Measurements from ENCODE around the gene HEG1. TPM values are rescaled to one million over a fixed set of nuclear protein-coding genes. Genes with fewer than 3 reads are reported as not detected.

The HEG1 gene
- polyA plus RNA-seq, 1 experiment: 98.3 TPM

DNA sequence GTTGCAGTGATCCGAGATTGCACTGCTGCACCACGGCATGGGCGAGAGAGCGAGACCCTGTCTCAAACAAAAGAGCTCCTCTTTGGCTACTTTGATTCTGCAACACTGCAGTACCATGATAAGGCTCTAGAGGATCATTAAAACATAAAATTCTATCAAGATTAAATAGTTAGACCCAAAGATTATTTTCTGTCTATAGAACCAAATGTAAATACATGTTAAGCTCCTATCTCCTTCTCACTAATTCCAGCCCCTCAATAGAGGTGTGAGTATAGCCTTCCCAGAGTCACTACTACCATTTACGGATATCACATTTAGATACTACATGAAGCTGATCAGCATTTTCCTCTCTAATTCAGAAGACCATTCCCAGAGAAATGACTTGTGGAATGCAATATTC is 116.9 kb downstream of the HEG1 start:
- CTCF ChIA-PET: interaction anchor here (0.8 kb wide), 1 partner anchor 14 kb away, joined by 3 read pairs; no protein-coding TSS in a partner anchor

GRCh38 chr3:124937049-124937448 is 118.7 kb downstream of the HEG1 start:
- DNase-seq (ENCODE audit: low read depth, low spot score): no peak
- no peaks in the 10 kb centered on the region for H3K9me3 ChIP-seq (ENCODE audit: control insufficient read depth, insufficient read depth, low read length)
- ChIA-PET CTCF (interaction anchor here (1.4 kb wide), 1 partner anchor 36 kb away, joined by 3 read pairs; no protein-coding TSS in a partner anchor), POLR2A (no interaction called here)
- no peak for TF ChIP-seq CTCF (IDR thresholded peaks at IDR 0.05; ENCODE audit: low read depth, low read length)
- no peak overlapping the region for H3K27ac ChIP-seq (ENCODE audit: low read depth, low read length)
- no peak overlapping the region for H3K4me3 ChIP-seq (ENCODE audit: low read depth, low read length)
- peaks cover 7% of the 10 kb centered on the region for H3K27me3 ChIP-seq (ENCODE audit: control insufficient read depth, insufficient read depth, low read length)

More for the DNA sequence above, 116.9 kb downstream of the HEG1 start:
- POLR2A ChIA-PET: no interaction called here
- no peak for DNase-seq (ENCODE audit: low read depth, low spot score)
- no peak overlapping the region for H3K4me3 ChIP-seq (ENCODE audit: low read depth, low read length)
- H3K27me3 ChIP-seq (ENCODE audit: control insufficient read depth, insufficient read depth, low read length): peaks cover 7% of the 10 kb centered on the region
- H3K27ac ChIP-seq (ENCODE audit: low read depth, low read length): no peak overlapping the region
- no peak for TF ChIP-seq CTCF (IDR thresholded peaks at IDR 0.05; ENCODE audit: low read depth, low read length)
- H3K9me3 ChIP-seq (ENCODE audit: control insufficient read depth, insufficient read depth, low read length): no peaks in the 10 kb centered on the region

DNA sequence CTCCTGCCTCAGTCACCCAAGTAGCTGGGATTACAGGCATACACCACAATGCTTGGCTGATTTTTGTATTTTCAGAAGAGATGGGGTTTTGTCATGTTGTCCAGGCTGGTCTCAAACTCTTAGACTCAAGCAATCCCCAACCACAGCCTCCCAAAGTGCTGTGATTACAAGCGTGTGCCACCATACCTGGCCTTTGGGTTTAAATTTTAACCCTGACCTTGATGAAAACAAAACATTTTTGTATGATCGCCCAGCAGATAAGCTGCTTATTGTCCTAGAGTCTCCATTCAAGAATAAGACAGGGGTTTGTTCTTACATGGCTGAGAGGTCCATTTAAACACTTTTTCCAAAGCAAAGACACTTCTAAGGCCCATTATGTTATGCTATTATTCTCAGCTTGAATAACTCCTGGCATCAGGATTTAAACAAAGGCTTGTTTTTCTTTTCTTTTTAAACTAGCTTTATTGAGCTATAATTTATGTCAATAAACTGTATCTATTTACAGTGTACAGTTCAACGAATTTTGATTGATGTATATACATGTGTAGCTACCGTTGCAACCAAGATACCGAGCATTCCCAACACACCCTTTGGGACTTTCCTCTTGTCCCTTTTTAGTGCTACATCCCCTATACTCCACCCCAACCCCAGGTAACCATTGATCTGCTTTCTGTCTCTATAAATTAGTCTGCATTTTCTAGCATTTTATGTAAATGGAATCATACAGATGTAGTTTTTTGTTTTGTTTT is 119.8 kb downstream of the HEG1 start:
- POLR2A ChIA-PET: interaction anchor here (0.7 kb wide), 1 partner anchor 39 kb away, joined by 7 read pairs; no protein-coding TSS in a partner anchor

DNA sequence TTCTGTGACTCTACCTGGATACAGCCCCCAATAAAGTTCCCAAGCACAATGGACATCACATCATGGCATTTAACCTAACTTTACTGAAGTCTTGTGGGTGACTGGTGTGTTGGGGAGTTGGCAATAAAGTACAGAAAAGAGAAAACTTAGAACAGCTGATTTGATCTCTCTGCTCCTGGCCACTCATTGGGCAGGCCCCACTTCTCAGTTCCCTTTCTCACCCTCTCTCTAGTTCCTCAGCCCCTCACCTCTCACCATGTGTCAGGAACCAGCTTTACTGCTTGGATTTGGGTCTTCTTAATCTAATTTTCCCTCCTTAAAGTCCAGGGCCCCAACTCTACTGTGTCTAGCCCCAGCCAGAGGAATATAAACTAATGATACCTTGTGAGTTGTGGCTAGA is 120.5 kb downstream of the HEG1 start:
- CTCF ChIA-PET: interaction anchor here (0.9 kb wide), 1 partner anchor 174 kb away, joined by 7 read pairs; no protein-coding TSS in a partner anchor

More for the DNA sequence above, 119.8 kb downstream of the HEG1 start:
- no peak overlapping the region for H3K27ac ChIP-seq (ENCODE audit: low read depth, low read length)
- no peaks in the 10 kb centered on the region for H3K9me3 ChIP-seq (ENCODE audit: control insufficient read depth, insufficient read depth, low read length)
- H3K4me3 ChIP-seq (ENCODE audit: low read depth, low read length): no peak overlapping the region
- DNase-seq (ENCODE audit: low read depth, low spot score): no peak
- peaks cover 7% of the 10 kb centered on the region for H3K27me3 ChIP-seq (ENCODE audit: control insufficient read depth, insufficient read depth, low read length)
- no peak for TF ChIP-seq CTCF (IDR thresholded peaks at IDR 0.05; ENCODE audit: low read depth, low read length)
- CTCF ChIA-PET: interaction anchor here (0.6 to 1.4 kb wide), 3 partner anchors 35 to 175 kb away, joined by 3 to 7 read pairs (median 3); no protein-coding TSS in a partner anchor

More for the DNA sequence above, 120.5 kb downstream of the HEG1 start:
- TF ChIP-seq CTCF (IDR thresholded peaks at IDR 0.05; ENCODE audit: low read depth, low read length): no peak
- no peak overlapping the region for H3K4me3 ChIP-seq (ENCODE audit: low read depth, low read length)
- POLR2A ChIA-PET: interaction anchor here (0.7 kb wide), 1 partner anchor 38 kb away, joined by 7 read pairs; no protein-coding TSS in a partner anchor
- DNase-seq (ENCODE audit: low read depth, low spot score): no peak
- H3K27me3 ChIP-seq (ENCODE audit: control insufficient read depth, insufficient read depth, low read length): peaks cover 7% of the 10 kb centered on the region
- no peak overlapping the region for H3K27ac ChIP-seq (ENCODE audit: low read depth, low read length)
- no peaks in the 10 kb centered on the region for H3K9me3 ChIP-seq (ENCODE audit: control insufficient read depth, insufficient read depth, low read length)
